GM12878 (cell line): ENCODE results near the gene AIG1.

Source experiments
- CREB1 ChIP-seq: IDR thresholded peaks from 2 replicates; pipeline ENCODE4 v1.6.1; 2012; ENCODE audit warnings: low read depth, mild to moderate bottlenecking, inconsistent platforms
- CREM ChIP-seq: IDR thresholded peaks from 2 replicates; pipeline ENCODE4 v1.6.1; 2014; ENCODE audit warnings: antibody characterized with exemption, low read depth
- ESRRA ChIP-seq: IDR thresholded peaks from 2 replicates; pipeline ENCODE4 v1.6.1; 2012; ENCODE audit warnings: mild to moderate bottlenecking, low read length, improper control_type of control experiment
- FOS ChIP-seq: IDR thresholded peaks from 3 replicates; pipeline ENCODE4 v1.6.1; 2011; ENCODE audit warnings: borderline replicate concordance; ENCODE audit not compliant: insufficient read length; ENCODE audit errors: extremely low read depth
- FOXK2 ChIP-seq: fragments of 450-650 bp; IDR thresholded peaks from 2 replicates; pipeline ENCODE4 v1.6.1; 2017; ENCODE audit warnings: mild to moderate bottlenecking, moderate library complexity
- MXI1 ChIP-seq: fragments of 150-350 bp; IDR thresholded peaks from 2 replicates; pipeline ENCODE4 v1.6.1; 2011; ENCODE audit warnings: low read depth, mild to moderate bottlenecking, inconsistent platforms, low read length, improper control_type of control experiment
- POLR2A ChIP-seq: IDR thresholded peaks from 2 replicates; pipeline ENCODE4 v1.6.1; 2011; ENCODE audit warnings: low read depth, mild to moderate bottlenecking, low read length
- RB1 ChIP-seq: fragments of 450-650 bp; formaldehyde crosslinking; IDR thresholded peaks from 2 replicates; pipeline ENCODE4 v1.6.1; 2017; ENCODE audit warnings: mild to moderate bottlenecking, borderline replicate concordance
- SIN3A ChIP-seq: IDR thresholded peaks from 2 replicates; pipeline ENCODE4 v1.6.1; 2012; ENCODE audit warnings: low read depth, low read length, improper control_type of control experiment
- YY1 ChIP-seq: IDR thresholded peaks from 2 replicates; pipeline ENCODE4 v1.6.1; 2011; ENCODE audit warnings: low read depth, mild to moderate bottlenecking, low read length
- TF ChIP-seq, protein P1 (sequence below), 3 experiments: IDR thresholded peaks in 2 of 3; conservative IDR thresholded peaks in 1 of 3; 2 replicates each; pipeline ENCODE4 v1.5.1; 2011; ENCODE audit warnings: low read depth in 3 of 3, low read length in 3 of 3, mild to moderate bottlenecking in 3 of 3, control low read depth in 2 of 3, moderate library complexity in 2 of 3, inconsistent platforms in 1 of 3, mixed read lengths in 1 of 3; ENCODE audit not compliant: control insufficient read depth in 2 of 3, insufficient read depth in 1 of 3; ENCODE audit errors: extremely low read depth in 1 of 3
- TF ChIP-seq, protein P2 (sequence below): IDR thresholded peaks from 2 replicates; pipeline ENCODE4 v1.6.1; 2012; ENCODE audit warnings: low read depth, low read length, improper control_type of control experiment
- TF ChIP-seq, protein P3 (sequence below): fragments of 450-650 bp; formaldehyde crosslinking; IDR thresholded peaks from 2 replicates; pipeline ENCODE4 v1.5.0; 2022; ENCODE audit warnings: mild to moderate bottlenecking, missing genetic modification characterization

GRCh38 chr6:143357561-143358255 is 297.0 kb downstream of the AIG1 start:
- TF ChIP-seq MXI1 = no peak
- TF ChIP-seq FOXK2 = no peak
- TF ChIP-seq, protein P1, sequence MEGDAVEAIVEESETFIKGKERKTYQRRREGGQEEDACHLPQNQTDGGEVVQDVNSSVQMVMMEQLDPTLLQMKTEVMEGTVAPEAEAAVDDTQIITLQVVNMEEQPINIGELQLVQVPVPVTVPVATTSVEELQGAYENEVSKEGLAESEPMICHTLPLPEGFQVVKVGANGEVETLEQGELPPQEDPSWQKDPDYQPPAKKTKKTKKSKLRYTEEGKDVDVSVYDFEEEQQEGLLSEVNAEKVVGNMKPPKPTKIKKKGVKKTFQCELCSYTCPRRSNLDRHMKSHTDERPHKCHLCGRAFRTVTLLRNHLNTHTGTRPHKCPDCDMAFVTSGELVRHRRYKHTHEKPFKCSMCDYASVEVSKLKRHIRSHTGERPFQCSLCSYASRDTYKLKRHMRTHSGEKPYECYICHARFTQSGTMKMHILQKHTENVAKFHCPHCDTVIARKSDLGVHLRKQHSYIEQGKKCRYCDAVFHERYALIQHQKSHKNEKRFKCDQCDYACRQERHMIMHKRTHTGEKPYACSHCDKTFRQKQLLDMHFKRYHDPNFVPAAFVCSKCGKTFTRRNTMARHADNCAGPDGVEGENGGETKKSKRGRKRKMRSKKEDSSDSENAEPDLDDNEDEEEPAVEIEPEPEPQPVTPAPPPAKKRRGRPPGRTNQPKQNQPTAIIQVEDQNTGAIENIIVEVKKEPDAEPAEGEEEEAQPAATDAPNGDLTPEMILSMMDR (IDR thresholded peaks at IDR 0.05 in 2 of 3, conservative IDR thresholded peaks at IDR 0.05 in 1 of 3; ENCODE audit: control insufficient read depth in 2 of 3, extremely low read depth in 1 of 3, insufficient read depth in 1 of 3, low read depth in 3 of 3, low read length in 3 of 3) = no peak
- TF ChIP-seq, protein P2, sequence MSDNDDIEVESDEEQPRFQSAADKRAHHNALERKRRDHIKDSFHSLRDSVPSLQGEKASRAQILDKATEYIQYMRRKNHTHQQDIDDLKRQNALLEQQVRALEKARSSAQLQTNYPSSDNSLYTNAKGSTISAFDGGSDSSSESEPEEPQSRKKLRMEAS = no peak
- TF ChIP-seq, protein P3, sequence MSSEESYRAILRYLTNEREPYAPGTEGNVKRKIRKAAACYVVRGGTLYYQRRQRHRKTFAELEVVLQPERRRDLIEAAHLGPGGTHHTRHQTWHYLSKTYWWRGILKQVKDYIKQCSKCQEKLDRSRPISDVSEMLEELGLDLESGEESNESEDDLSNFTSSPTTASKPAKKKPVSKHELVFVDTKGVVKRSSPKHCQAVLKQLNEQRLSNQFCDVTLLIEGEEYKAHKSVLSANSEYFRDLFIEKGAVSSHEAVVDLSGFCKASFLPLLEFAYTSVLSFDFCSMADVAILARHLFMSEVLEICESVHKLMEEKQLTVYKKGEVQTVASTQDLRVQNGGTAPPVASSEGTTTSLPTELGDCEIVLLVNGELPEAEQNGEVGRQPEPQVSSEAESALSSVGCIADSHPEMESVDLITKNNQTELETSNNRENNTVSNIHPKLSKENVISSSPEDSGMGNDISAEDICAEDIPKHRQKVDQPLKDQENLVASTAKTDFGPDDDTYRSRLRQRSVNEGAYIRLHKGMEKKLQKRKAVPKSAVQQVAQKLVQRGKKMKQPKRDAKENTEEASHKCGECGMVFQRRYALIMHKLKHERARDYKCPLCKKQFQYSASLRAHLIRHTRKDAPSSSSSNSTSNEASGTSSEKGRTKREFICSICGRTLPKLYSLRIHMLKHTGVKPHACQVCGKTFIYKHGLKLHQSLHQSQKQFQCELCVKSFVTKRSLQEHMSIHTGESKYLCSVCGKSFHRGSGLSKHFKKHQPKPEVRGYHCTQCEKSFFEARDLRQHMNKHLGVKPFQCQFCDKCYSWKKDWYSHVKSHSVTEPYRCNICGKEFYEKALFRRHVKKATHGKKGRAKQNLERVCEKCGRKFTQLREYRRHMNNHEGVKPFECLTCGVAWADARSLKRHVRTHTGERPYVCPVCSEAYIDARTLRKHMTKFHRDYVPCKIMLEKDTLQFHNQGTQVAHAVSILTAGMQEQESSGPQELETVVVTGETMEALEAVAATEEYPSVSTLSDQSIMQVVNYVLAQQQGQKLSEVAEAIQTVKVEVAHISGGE = no peak
- no peak for TF ChIP-seq YY1
- no peak for TF ChIP-seq POLR2A
- no peak for TF ChIP-seq SIN3A
- TF ChIP-seq CREM = no peak
- no peak for TF ChIP-seq FOS
- TF ChIP-seq CREB1 = no peak
- no peak for TF ChIP-seq RB1
- no peak for TF ChIP-seq ESRRA
